GM12878 (cell line): ENCODE results near the gene CCDC57. TPM values are rescaled to one million over a fixed set of nuclear protein-coding genes. Genes with fewer than 3 reads are reported as not detected.

Experiments
- ATAC-seq: fragments of 200-7000 bp; cut with Tn5 transposase; 3 replicates; pipeline ENCODE4 v1.9.1; 2020; ENCODE audit warnings: mild to moderate bottlenecking, moderate library complexity
- BruUV-seq: library from RNA; stranded (reverse); fragments of 400-500 nt; replicated peaks from 2 replicates; lab custom pipeline; 2021; lab: Mats Ljungman, UMichigan
- CTCF ChIA-PET: fragments of 300-600 bp; sonication (Branson Sonifier 250); formaldehyde crosslinking; extraction: SDS; loops from one replicate; lab custom pipeline; 2021; ENCODE audit warnings: inconsistent platforms; lab: Yijun Ruan, JAX
- POLR2A ChIA-PET: fragments of 350-600 bp; formaldehyde crosslinking; extraction: SDS; loops from one replicate; lab custom pipeline; 2021; ENCODE audit warnings: inconsistent platforms; lab: Charles Lee
- RAD21 ChIA-PET: fragments of 300-600 bp; sonication (Branson Sonifier 250); formaldehyde crosslinking; loops from one replicate; lab custom pipeline; 2023; ENCODE audit warnings: antibody characterized with exemption; ENCODE audit not compliant: unreplicated experiment; lab: Charles Lee
- SMC1A ChIA-PET: fragments of 300-600 bp; sonication (Branson Sonifier 250); formaldehyde crosslinking; loops from one replicate; lab custom pipeline; 2023; ENCODE audit not compliant: unreplicated experiment, uncharacterized antibody; lab: Charles Lee
- DNase-seq: peaks from one replicate; pipeline ENCODE4 v3.0.0-alpha.2; 2011; ENCODE audit warnings: low read depth, low spot score
- FAIRE-seq: peaks from 3 replicates; lab custom pipeline; 2011; peaks lifted over from hg19 to GRCh38; lab: Jason Lieb, UNC
- H2AFZ ChIP-seq: 2 replicates; pipeline ENCODE4 v1.6.0; 2011; ENCODE audit warnings: low read depth, low read length, control low read depth; ENCODE audit not compliant: control insufficient read depth
- H3K27ac ChIP-seq: 2 replicates; pipeline ENCODE4 v1.5.1; 2011; ENCODE audit warnings: control low read depth; ENCODE audit not compliant: control insufficient read depth, insufficient read depth
- H3K27me3 ChIP-seq, 2 experiments: replicated peaks in 1 of 2; 2 replicates each; pipeline versions ENCODE4 v1.6.0 to v1.6.1; 2011; ENCODE audit warnings: low read length in 1 of 2; ENCODE audit not compliant: control insufficient read depth in 2 of 2, insufficient read depth in 2 of 2
- H3K36me3 ChIP-seq, 2 experiments: 2 replicates each; pipeline ENCODE4 v1.5.1; 2011; ENCODE audit warnings: low read length in 1 of 2; ENCODE audit not compliant: control insufficient read depth in 2 of 2, insufficient read depth in 2 of 2
- H3K4me1 ChIP-seq: 2 replicates; pipeline ENCODE4 v1.6.1; 2011; ENCODE audit warnings: mild to moderate bottlenecking, low read length, moderate library complexity, mixed read lengths; ENCODE audit not compliant: control insufficient read depth, insufficient read depth
- H3K4me2 ChIP-seq: 2 replicates; pipeline ENCODE4 v1.6.0; 2011; ENCODE audit warnings: control low read depth; ENCODE audit not compliant: control insufficient read depth, insufficient read depth
- H3K4me3 ChIP-seq: fragments of 200-600 bp; sonication (generic); 2 replicates; pipeline ENCODE4 v1.5.1; 2016
- H3K79me2 ChIP-seq: 2 replicates; pipeline ENCODE4 v1.6.0; 2011; ENCODE audit warnings: low read length; ENCODE audit not compliant: control insufficient read depth, insufficient read depth
- H3K9ac ChIP-seq: 2 replicates; pipeline ENCODE4 v1.8.0; 2011; ENCODE audit warnings: low read length, control low read depth, mixed read lengths; ENCODE audit not compliant: control insufficient read depth, insufficient read depth
- H3K9me3 ChIP-seq: replicated peaks from 3 replicates; pipeline ENCODE4 v1.5.1; 2011; ENCODE audit warnings: mild to moderate bottlenecking, low read length; ENCODE audit not compliant: control insufficient read depth, insufficient read depth
- H4K20me1 ChIP-seq: 2 replicates; pipeline ENCODE4 v1.6.0; 2011; ENCODE audit not compliant: control insufficient read depth, insufficient read depth
- BACH1 ChIP-seq: fragments of 450-650 bp; IDR thresholded peaks from 2 replicates; pipeline ENCODE4 v1.6.1; 2017; ENCODE audit warnings: mild to moderate bottlenecking, borderline replicate concordance
- BRCA1 ChIP-seq: IDR thresholded peaks from 2 replicates; pipeline ENCODE4 v1.6.1; 2011; ENCODE audit warnings: low read depth, low read length, improper control_type of control experiment
- CHD1 ChIP-seq: IDR thresholded peaks from 2 replicates; pipeline ENCODE4 v1.6.1; 2012; ENCODE audit warnings: low read depth, low read length, improper control_type of control experiment
- DPF2 ChIP-seq: fragments of 450-650 bp; IDR thresholded peaks from 2 replicates; pipeline ENCODE4 v1.6.1; 2017; ENCODE audit warnings: mild to moderate bottlenecking
- E4F1 ChIP-seq: fragments of 450-650 bp; IDR thresholded peaks from 2 replicates; pipeline ENCODE4 v1.6.1; 2018; ENCODE audit warnings: borderline replicate concordance, mild to moderate bottlenecking; ENCODE audit not compliant: partially characterized antibody
- ETV6 ChIP-seq, 2 experiments: fragments of 450-650 bp in 1 of 2; IDR thresholded peaks in 1 of 2; conservative IDR thresholded peaks in 1 of 2; 2 replicates each; pipeline ENCODE4 v1.6.1; 2014; ENCODE audit warnings: antibody characterized with exemption in 1 of 2, borderline replicate concordance in 1 of 2, low read depth in 1 of 2, mild to moderate bottlenecking in 1 of 2, moderate library complexity in 1 of 2
- IRF5 ChIP-seq: fragments of 450-650 bp; IDR thresholded peaks from 2 replicates; pipeline ENCODE4 v1.6.1; 2017; ENCODE audit warnings: borderline replicate concordance
- JUND ChIP-seq: IDR thresholded peaks from 2 replicates; pipeline ENCODE4 v1.6.1; 2012; ENCODE audit warnings: low read depth, mild to moderate bottlenecking, low read length, improper control_type of control experiment, moderate library complexity
- MAX ChIP-seq: IDR thresholded peaks from 2 replicates; pipeline ENCODE4 v1.6.1; 2012; ENCODE audit warnings: low read depth, low read length, improper control_type of control experiment
- MYC ChIP-seq: IDR thresholded peaks from 2 replicates; pipeline ENCODE4 v1.6.1; 2011; ENCODE audit warnings: mild to moderate bottlenecking, low read length, moderate library complexity, inconsistent platforms; ENCODE audit not compliant: insufficient read depth, insufficient replicate concordance, insufficient read length, severe bottlenecking
- POLR2AphosphoS2 ChIP-seq: IDR thresholded peaks from 2 replicates; pipeline ENCODE4 v1.6.1; 2011; ENCODE audit warnings: low read depth, mild to moderate bottlenecking, low read length, improper control_type of control experiment, moderate library complexity
- POLR2AphosphoS5 ChIP-seq: IDR thresholded peaks from 2 replicates; pipeline ENCODE4 v1.6.1; 2011; ENCODE audit warnings: mild to moderate bottlenecking, low read length, inconsistent platforms
- RELA ChIP-seq: fragments of 450-650 bp; IDR thresholded peaks from 2 replicates; pipeline ENCODE4 v1.8.0; 2014; ENCODE audit warnings: borderline replicate concordance; ENCODE audit not compliant: partially characterized antibody
- STAT1 ChIP-seq: fragments of 450-650 bp; conservative IDR thresholded peaks from 2 replicates; pipeline ENCODE4 v1.6.1; 2014; ENCODE audit warnings: antibody characterized with exemption, mild to moderate bottlenecking
- WGBS: methylation state at CpG from one replicate; pipeline ENCODE4 v1.1.6; 2016; ENCODE audit warnings: low lambda C conversion rate; ENCODE audit not compliant: insufficient replicate concordance, insufficient coverage; ENCODE audit errors: missing lambda C conversion rate; 5-methylcytosine and 5-hydroxymethylcytosine counted together
- in situ Hi-C: fragments of 300-500 bp; cut with MboI; formaldehyde crosslinking; loops from 9 replicates; pipeline ENCODE4 v1.14.3; 2018; ENCODE audit warnings: mixed read lengths
- intact Hi-C: fragments of 100-400 bp; cut with micrococcal nuclease; formaldehyde crosslinking; loops from one replicate; pipeline ENCODE4 v1.14.2; 2022; ENCODE audit not compliant: unreplicated experiment
- polyA plus RNA-seq, 11 experiments: library from polyadenylated mRNA; depleted of rRNA in 4 of 11; unstranded in 6 of 11; stranded (reverse) in 5 of 11; fragments of >200 nt; fragmentation: Nextera tagmentation in 4 of 11; fragmentation: Illumina TruSeq in 1 of 11; extraction: Ambion mirVana in 4 of 11; extraction: Trizol in 1 of 11; gene quantifications; 1 replicate in 1 of 11; 2 replicates in 10 of 11; pipeline versions ENCODE4 v1.2.1 to v1.2.3, GENCODE V29; 2011 to 2016; ENCODE audit warnings: inconsistent platforms in 2 of 11, missing spikeins in 2 of 11, low read depth in 1 of 11
- total RNA-seq, 4 experiments: library from RNA; depleted of rRNA in 3 of 4; stranded (reverse); fragments of >200 nt in 3 of 4; fragmentation: Illumina TruSeq in 1 of 4; extraction: Trizol in 1 of 4; gene quantifications; 2 replicates each; pipeline versions ENCODE4 v1.2.1 to v1.2.3, GENCODE V29; 2013 to 2021

Gene CCDC57
- total and polyA plus RNA-seq, 10 of the 15 experiments (the other 5 are each of a cell fraction or from before 2014, with no cell fraction given): 5.4 to 123 (median 45.8) TPM

- TF ChIP-seq E4F1: no peak
- no peak for TF ChIP-seq POLR2AphosphoS2
- no peak for TF ChIP-seq MAX
Observed at GRCh38 chr17:82100502-82101298, 111.9 kb downstream of the CCDC57 start (continued).

GRCh38 chr17:82098939-82099763 is 113.5 kb downstream of the CCDC57 start:
- peak; percentile 40 for ATAC-seq
- Histone ChIP-seq H3K4me3 (peak overlapping the region; percentile 65), H3K27me3 (no peaks in the 10 kb centered on the region), H3K4me1 (peaks cover 17% of the 10 kb centered on the region), H3K36me3 (peaks cover 3 to 14% of the 10 kb centered on the region in 2 experiments; a peak in 3 of 4 replicates), H4K20me1 (no peaks in the 10 kb centered on the region; the same call in 1 of the 2 replicates), H3K9me3 (no peaks in the 10 kb centered on the region), H3K27ac (peak overlapping the region; percentile 93), H2AFZ (peak overlapping the region; percentile 92), H3K4me2 (peak overlapping the region; percentile 96), H3K9ac (peak overlapping the region; percentile 95), H3K79me2 (peaks cover 47% of the 10 kb centered on the region)
- DNase-seq: no peak
- SMC1A ChIA-PET: no interaction called here
- intact Hi-C loops (loop anchor here (1.0 to 5.0 kb wide), 3 partner anchors 47 to 238 kb away; partner anchors contain the start of genes DCXR, GPS1 and RFNG), in situ Hi-C loops (no loop called here)
- CTCF ChIA-PET: interaction anchor here (0.6 to 2.4 kb wide), 2 partner anchors 61 to 68 kb away, joined by 3 to 7 read pairs; partner anchors contain the start of genes DCXR and RAC3
- POLR2A ChIA-PET: interaction anchor here (0.5 to 2.3 kb wide), 3 partner anchors 16 to 432 kb away, joined by 3 to 9 read pairs (median 8); partner anchors contain the start of genes CENPX and LRRC45
- FAIRE-seq: no peak
- TSS peak; percentile 86 for BruUV-seq
- RAD21 ChIA-PET: interaction anchor here (0.5 to 1.2 kb wide), 3 partner anchors 7 to 393 kb away, joined by 3 to 4 read pairs (median 3); partner anchors contain the start of gene DCXR
- under 1% methylated on average over 73 of the region's 80 CpGs for WGBS
- TF ChIP-seq CHD1: no peak
- TF ChIP-seq JUND: no peak
- TF ChIP-seq IRF5: no peak
- TF ChIP-seq BRCA1: no peak
- TF ChIP-seq RELA: no peak
- TF ChIP-seq STAT1: no peak
- peak; percentile 92 for TF ChIP-seq MYC
- TF ChIP-seq MAX: peak; percentile 30; the same call in 1 of the 2 replicates
- TF ChIP-seq DPF2: peak; percentile 31; the same call in 1 of the 2 replicates
- no peak for TF ChIP-seq POLR2AphosphoS5
- peak; percentile 59 for TF ChIP-seq BACH1
- no peak for TF ChIP-seq ETV6 (conservative IDR thresholded peaks at IDR 0.05 in 1 of 2, IDR thresholded peaks at IDR 0.05 in 1 of 2; ENCODE audit: borderline replicate concordance in 1 of 2, low read depth in 1 of 2)
